Mesenchymal stem cell (in vitro differentiated cells and primary cell): Measurements from ENCODE around the gene HPS3. TPM values are rescaled to one million over a fixed set of nuclear protein-coding genes. Genes with fewer than 3 reads are reported as not detected.
"Not testable (repeated sequence)": the region's sequence is repeated elsewhere in the genome, so short reads cannot be mapped to it uniquely, and the experiment has no call there.

Experiments used
- DNase-seq: peaks from one replicate; pipeline ENCODE4 v3.0.0-alpha.2; 2013
- H2AFZ ChIP-seq: one replicate; pipeline ENCODE4 v1.6.1; 2013; ENCODE audit warnings: low read depth, mild to moderate bottlenecking, control low read depth, inconsistent platforms, low read length, moderate library complexity
- H2AK5ac ChIP-seq: 2 replicates; pipeline ENCODE4 v1.6.1; 2013; ENCODE audit warnings: low read length, moderate library complexity, mild to moderate bottlenecking, inconsistent platforms; ENCODE audit not compliant: severe bottlenecking
- H2BK120ac ChIP-seq: one replicate; pipeline ENCODE4 v1.6.1; 2013; ENCODE audit warnings: low read depth, mild to moderate bottlenecking, inconsistent platforms, low read length, moderate library complexity
- H2BK12ac ChIP-seq, 2 experiments: one replicate each; pipeline ENCODE4 v1.6.1; 2013; ENCODE audit warnings: inconsistent platforms in 2 of 2, low read length in 2 of 2, mild to moderate bottlenecking in 2 of 2, moderate library complexity in 2 of 2, control low read depth in 1 of 2
- H2BK15ac ChIP-seq: one replicate; pipeline ENCODE4 v1.6.1; 2013; ENCODE audit warnings: mild to moderate bottlenecking, low read depth, inconsistent platforms; ENCODE audit not compliant: poor library complexity, severe bottlenecking
- H2BK5ac ChIP-seq: 2 replicates; pipeline ENCODE4 v1.6.1; 2013; ENCODE audit warnings: low read depth, mild to moderate bottlenecking, low read length, control low read depth, inconsistent platforms; ENCODE audit not compliant: poor library complexity, severe bottlenecking
- H3K14ac ChIP-seq, 2 experiments: one replicate each; pipeline ENCODE4 v1.6.1; 2013; ENCODE audit warnings: inconsistent platforms in 2 of 2, low read length in 2 of 2, control low read depth in 1 of 2, mild to moderate bottlenecking in 1 of 2, moderate library complexity in 1 of 2
- H3K18ac ChIP-seq, 2 experiments: one replicate each; pipeline ENCODE4 v1.6.1; 2013; ENCODE audit warnings: inconsistent platforms in 2 of 2, low read length in 2 of 2, control low read depth in 1 of 2, low read depth in 1 of 2, mild to moderate bottlenecking in 1 of 2
- H3K23ac ChIP-seq, 2 experiments: one replicate each; pipeline ENCODE4 v1.6.1; 2013; ENCODE audit warnings: inconsistent platforms in 2 of 2, low read length in 2 of 2, mild to moderate bottlenecking in 2 of 2, moderate library complexity in 2 of 2, control low read depth in 1 of 2
- H3K27ac ChIP-seq: 2 replicates; pipeline ENCODE4 v1.5.1; 2013; ENCODE audit warnings: mild to moderate bottlenecking, moderate library complexity, low read length, control low read depth, inconsistent platforms; ENCODE audit not compliant: poor library complexity, severe bottlenecking
- H3K27me3 ChIP-seq, 2 experiments: 2 replicates each; pipeline versions ENCODE4 v1.6.1 to v1.7.0; 2013; ENCODE audit warnings: low read length in 2 of 2, mild to moderate bottlenecking in 2 of 2, moderate library complexity in 2 of 2, control low read depth in 1 of 2, inconsistent platforms in 1 of 2; ENCODE audit not compliant: control insufficient read depth in 1 of 2, insufficient read depth in 1 of 2
- H3K36me3 ChIP-seq, 2 experiments: 2 replicates each; pipeline versions ENCODE4 v1.6.1 to v1.7.0; 2013; ENCODE audit warnings: low read length in 2 of 2, control low read depth in 1 of 2, inconsistent platforms in 1 of 2, low read depth in 1 of 2, mild to moderate bottlenecking in 1 of 2; ENCODE audit not compliant: insufficient read depth in 2 of 2, control insufficient read depth in 1 of 2
- H3K4ac ChIP-seq, 2 experiments: one replicate each; pipeline ENCODE4 v1.6.1; 2013; ENCODE audit warnings: inconsistent platforms in 2 of 2, low read length in 2 of 2, mild to moderate bottlenecking in 2 of 2, moderate library complexity in 2 of 2, control low read depth in 1 of 2, low read depth in 1 of 2
- H3K4me1 ChIP-seq: 2 replicates; pipeline ENCODE4 v1.6.1; 2013; ENCODE audit warnings: low read depth, low read length, control low read depth; ENCODE audit not compliant: control insufficient read depth, insufficient read depth
- H3K4me2 ChIP-seq: 2 replicates; pipeline ENCODE4 v1.6.1; 2013; ENCODE audit warnings: low read length, mild to moderate bottlenecking, inconsistent platforms; ENCODE audit not compliant: poor library complexity, severe bottlenecking
- H3K4me3 ChIP-seq, 2 experiments: 2 replicates each; pipeline versions ENCODE4 v1.5.1 to v1.7.0; 2013; ENCODE audit warnings: low read length in 2 of 2, mild to moderate bottlenecking in 2 of 2, control low read depth in 1 of 2, low read depth in 1 of 2; ENCODE audit not compliant: insufficient read depth in 1 of 2
- H3K79me1 ChIP-seq: replicated peaks from 2 replicates; pipeline ENCODE4 v1.6.1; 2013; ENCODE audit warnings: mild to moderate bottlenecking, control low read depth, low read length, inconsistent platforms; ENCODE audit not compliant: poor library complexity, severe bottlenecking
- H3K9ac ChIP-seq: 2 replicates; pipeline ENCODE4 v1.7.0; 2013; ENCODE audit warnings: mild to moderate bottlenecking, low read length, moderate library complexity
- H3K9me3 ChIP-seq: 2 replicates; pipeline ENCODE4 v1.7.0; 2013; ENCODE audit warnings: mild to moderate bottlenecking, low read length; ENCODE audit not compliant: control insufficient read depth
- H4K8ac ChIP-seq: one replicate; pipeline ENCODE4 v1.6.1; 2013; ENCODE audit warnings: inconsistent platforms, mild to moderate bottlenecking, low read length, moderate library complexity
- H4K91ac ChIP-seq: one replicate; pipeline ENCODE4 v1.6.1; 2013; ENCODE audit warnings: mild to moderate bottlenecking, low read length, inconsistent platforms
- WGBS: methylation state at CpG from one replicate; pipeline ENCODE4 v1.1.7; 2013; ENCODE audit warnings: mixed read lengths; 5-methylcytosine and 5-hydroxymethylcytosine counted together
- small RNA-seq: library from polyadenylated mRNA; stranded (forward); fragments of <200 nt; extraction: miRNeasy Mini kit (QIAGEN cat#:217004); gene quantifications from one replicate; pipeline ENCODE3, GENCODE V24; 2013; ENCODE audit warnings: low read depth

Gene HPS3

GRCh38 chr3:149219380-149220121 is 90.1 kb downstream of the HPS3 start:
- not testable (repeated sequence) for H3K4me1 ChIP-seq, H3K27ac ChIP-seq
- WGBS = 89% methylated on average over 1 of the region's 1 CpG

GRCh38 chr3:149221783-149222517 is 92.5 kb downstream of the HPS3 start, which contains the start of gene CP:
Gene CP, minus strand, starts transcription at chr3:149221829. Its CDS starts 37 bp downstream, at chr3:149221792.
- whole genome bisulfite sequencing = 75% methylated on average over 3 of the region's 3 CpGs
- Histone ChIP-seq H3K27me3 (no peaks in the 10 kb centered on the region), H3K4me1 (peaks cover 5% of the 10 kb centered on the region), H3K36me3 (no peaks in the 10 kb centered on the region), H3K4ac (no peak within 1 kb of the TSS), H2BK120ac (no peak within 1 kb of the TSS), H3K14ac (no peak within 1 kb of the TSS), H3K4me3 (no peak within 1 kb of the TSS), H2BK12ac (no peak within 1 kb of the TSS), H4K91ac (no peak within 1 kb of the TSS), H3K9ac (no peak within 1 kb of the TSS), H2AFZ (no peak within 1 kb of the TSS), H2BK5ac (no peak within 1 kb of the TSS), H3K27ac (no peak within 1 kb of the TSS), H3K9me3 (no peaks in the 10 kb centered on the region), H3K18ac (no peak within 1 kb of the TSS), H3K4me2 (no peak within 1 kb of the TSS), H4K8ac (no peak within 1 kb of the TSS), H3K23ac (no peak within 1 kb of the TSS), H3K79me1 (no peaks in the 10 kb centered on the region), H2BK15ac (no peak within 1 kb of the TSS), H2AK5ac (no peak within 1 kb of the TSS)
- DNase-seq = no peak

More at GRCh38 chr3:149219380-149220121, 90.1 kb downstream of the HPS3 start:
- DNase-seq, H2BK120ac ChIP-seq, H2AFZ ChIP-seq, H2BK5ac ChIP-seq, H2AK5ac ChIP-seq, H4K91ac ChIP-seq, H3K4me2 ChIP-seq, H2BK15ac ChIP-seq, H3K27me3 ChIP-seq, H2BK12ac ChIP-seq, H3K14ac ChIP-seq, H3K4ac ChIP-seq, H3K9ac ChIP-seq, H3K36me3 ChIP-seq, H3K9me3 ChIP-seq, H3K4me3 ChIP-seq, H3K23ac ChIP-seq, H3K79me1 ChIP-seq, H4K8ac ChIP-seq: not testable (repeated sequence)
- peak overlapping the region in 1 of 2 experiments; percentile 12 for H3K18ac ChIP-seq

Small RNAs within 50 kb of the gene (small RNA-seq; reads per million reads assigned to genes)
- gene RF00019 = not detected
